ENCODE measurements around the gene CHST12. TPM values are rescaled to one million over a fixed set of nuclear protein-coding genes. Genes with fewer than 3 reads are reported as not detected.
A peak's percentile ranks its signal among the peaks of the same experiment; 100 is the strongest.

The CHST12 gene
- total RNA-seq, 1 donor from 2014 or later = 29.2 TPM

DNA sequence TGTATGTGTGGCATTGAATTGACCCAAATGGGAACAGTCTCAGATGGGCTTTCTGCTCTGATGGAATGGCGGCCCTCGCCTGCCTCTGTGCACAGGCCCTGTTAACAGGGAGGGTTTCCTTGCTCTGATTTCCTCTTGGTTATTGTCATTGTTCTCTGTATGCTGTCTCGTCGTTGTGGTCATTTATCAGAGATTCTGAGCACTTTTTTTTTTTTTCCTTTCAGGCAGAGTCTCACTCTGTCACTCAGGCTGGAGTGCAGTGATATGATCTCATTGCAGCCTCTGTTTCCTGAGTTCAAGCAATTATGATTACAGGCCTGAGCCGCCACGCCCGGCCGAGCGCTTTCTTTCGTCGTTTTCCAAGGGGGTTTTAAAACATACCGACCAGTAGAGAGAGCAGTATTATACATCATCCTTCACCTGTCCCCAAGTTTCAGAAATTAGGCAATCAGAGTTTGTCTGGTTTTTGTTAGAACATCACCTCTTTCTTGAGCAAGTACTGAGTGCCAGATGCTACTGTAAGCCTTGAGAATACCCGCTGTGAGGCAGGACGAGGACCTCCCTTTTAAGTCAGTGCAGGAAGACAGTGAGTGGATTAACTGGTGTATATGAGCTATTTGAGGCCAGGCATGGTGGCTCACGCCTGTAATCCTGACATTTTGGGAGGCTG lies 6.5 kb downstream of the CHST12 start:
- H3K4me3 ChIP-seq = no peak overlapping the region
- H3K36me3 ChIP-seq = no peaks in the 10 kb centered on the region
- TF ChIP-seq CTCF (IDR thresholded peaks at IDR 0.05) = no peak
- H3K9me3 ChIP-seq = no peaks in the 10 kb centered on the region
- intact Hi-C loops (cut with DNase I) = no loop called here
- H3K4me1 ChIP-seq = peaks cover 78% of the 10 kb centered on the region
- DNase-seq (no peak), ATAC-seq (no peak)
- H3K27me3 ChIP-seq (ENCODE audit: low read depth) = no peaks in the 10 kb centered on the region
- H3K27ac ChIP-seq = peak overlapping the region; percentile 57

- Histone ChIP-seq H3K4me1 (peaks cover 66% of the 10 kb centered on the region), H3K9me3 (no peaks in the 10 kb centered on the region), H3K27me3 (ENCODE audit: low read depth) (no peaks in the 10 kb centered on the region), H3K27ac (peak overlapping the region; percentile 57), H3K4me3 (no peak overlapping the region), H3K36me3 (no peaks in the 10 kb centered on the region)
- no peak for ATAC-seq
- TF ChIP-seq CTCF (IDR thresholded peaks at IDR 0.05) = no peak
- intact Hi-C loops (cut with DNase I) = no loop called here
- DNase-seq = no peak
These were observed 7.6 kb downstream of the CHST12 start for GRCh38 chr7:2411049-2411448.

GRCh38 chr7:2411815-2412586 lies 8.6 kb downstream of the CHST12 start:
- Histone ChIP-seq H3K27me3 (ENCODE audit: low read depth) (no peaks in the 10 kb centered on the region), H3K4me1 (peaks cover 68% of the 10 kb centered on the region), H3K27ac (peak overlapping the region; percentile 26), H3K36me3 (no peaks in the 10 kb centered on the region), H3K4me3 (no peak overlapping the region), H3K9me3 (no peaks in the 10 kb centered on the region)
- peak; percentile 45 to 60 for ATAC-seq
- intact Hi-C loops (cut with DNase I) = no loop called here
- no peak for TF ChIP-seq CTCF (IDR thresholded peaks at IDR 0.05)
- no peak for DNase-seq

GRCh38 chr7:2412587-2413201 lies 9.3 kb downstream of the CHST12 start:
- DNase-seq = no peak
- TF ChIP-seq CTCF (IDR thresholded peaks at IDR 0.05) = no peak
- H3K9me3 ChIP-seq = no peaks in the 10 kb centered on the region
- no peaks in the 10 kb centered on the region for H3K27me3 ChIP-seq (ENCODE audit: low read depth)
- H3K36me3 ChIP-seq = no peaks in the 10 kb centered on the region
- peak overlapping the region; percentile 26 for H3K27ac ChIP-seq
- intact Hi-C loops (cut with DNase I) = no loop called here
- no peak overlapping the region for H3K4me3 ChIP-seq
- ATAC-seq = peak in 1 of 2 donors; percentile 18
- H3K4me1 ChIP-seq = peaks cover 64% of the 10 kb centered on the region

GRCh38 chr7:2416063-2416462 lies 12.7 kb downstream of the CHST12 start:
- no peaks in the 10 kb centered on the region for H3K27me3 ChIP-seq (ENCODE audit: low read depth)
- intact Hi-C loops (cut with DNase I) = no loop called here
- peaks cover 37% of the 10 kb centered on the region for H3K4me1 ChIP-seq
- TF ChIP-seq CTCF (IDR thresholded peaks at IDR 0.05) = no peak
- H3K27ac ChIP-seq = no peak overlapping the region
- H3K9me3 ChIP-seq = no peaks in the 10 kb centered on the region
- no peaks in the 10 kb centered on the region for H3K36me3 ChIP-seq
- ATAC-seq (no peak), DNase-seq (no peak)
- H3K4me3 ChIP-seq = no peak overlapping the region
